ENCODE measurements around the gene MIPOL1. TPM values are rescaled to one million over a fixed set of nuclear protein-coding genes. Genes with fewer than 3 reads are reported as not detected.

MIPOL1 gene
- total RNA-seq, 1 experiment from 2014 or later, result 15.4 TPM

GRCh38 chr14:37272569-37272968, 74.8 kb downstream of the MIPOL1 start:
- Histone ChIP-seq H3K9me2 (ENCODE audit: insufficient read depth) (no peaks in the 10 kb centered on the region), H3K9me3 (ENCODE audit: control insufficient read depth in 1 of 2, insufficient read depth in 1 of 2, low read depth in 1 of 2, low read length in 2 of 2) (no peaks in the 10 kb centered on the region), H3K9ac (ENCODE audit: low read length) (no peak overlapping the region), H3K4me1 (ENCODE audit: control insufficient read depth in 1 of 2, insufficient read depth in 2 of 2, low read length in 2 of 2) (no peaks in the 10 kb centered on the region), H3K27me3 (ENCODE audit: insufficient read depth, low read length) (no peaks in the 10 kb centered on the region), H3K4me2 (ENCODE audit: low read length) (no peak overlapping the region), H3K79me2 (ENCODE audit: insufficient read depth, low read length) (no peaks in the 10 kb centered on the region), H3K27ac (ENCODE audit: low read depth, low read length) (no peak overlapping the region), H4K20me1 (ENCODE audit: insufficient read depth) (no peaks in the 10 kb centered on the region), H2AFZ (ENCODE audit: low read depth, low read length, poor library complexity, severe bottlenecking) (no peak overlapping the region), H3K4me3 (replicated peaks in 1 of 2; ENCODE audit: low read depth in 1 of 2, low read length in 2 of 2) (no peak overlapping the region), H3K36me3 (ENCODE audit: control insufficient read depth in 1 of 2, insufficient read depth in 2 of 2, low read length in 2 of 2) (peaks cover 0 to 3% of the 10 kb centered on the region in 2 experiments; a peak in 1 of 4 replicates)
- ATAC-seq (no peak), DNase-seq (ENCODE audit: low read depth, low spot score) (no peak)
- no TSS peak for BruUV-seq (replicated peaks)
- ChIA-PET CTCF (no interaction called here), POLR2A (no interaction called here), RAD21 (ENCODE audit: low non-redundant PET in 1 of 2, low total read pairs in 2 of 2, uncharacterized antibody in 2 of 2, unreplicated experiment in 2 of 2) (no interaction called here)
- intact Hi-C loops (cut with micrococcal nuclease), result no loop called here
- TF ChIP-seq TCF7L2 (IDR thresholded peaks at IDR 0.05; ENCODE audit: borderline replicate concordance, extremely low read depth, insufficient read depth, insufficient read length) (no peak), POLR2A (IDR thresholded peaks at IDR 0.05; ENCODE audit: borderline replicate concordance, extremely low read depth, insufficient read depth, insufficient read length) (no peak), EZH2phosphoT487 (IDR thresholded peaks at IDR 0.05; ENCODE audit: borderline replicate concordance) (no peak), SRF (IDR thresholded peaks at IDR 0.05; ENCODE audit: low read depth) (no peak), EZH2 (IDR thresholded peaks at IDR 0.05) (no peak), SP1 (IDR thresholded peaks at IDR 0.05; ENCODE audit: low read depth) (no peak), POLR2AphosphoS5 (IDR thresholded peaks at IDR 0.05; ENCODE audit: low read depth, low read length) (no peak)
- TF ChIP-seq, protein P1, sequence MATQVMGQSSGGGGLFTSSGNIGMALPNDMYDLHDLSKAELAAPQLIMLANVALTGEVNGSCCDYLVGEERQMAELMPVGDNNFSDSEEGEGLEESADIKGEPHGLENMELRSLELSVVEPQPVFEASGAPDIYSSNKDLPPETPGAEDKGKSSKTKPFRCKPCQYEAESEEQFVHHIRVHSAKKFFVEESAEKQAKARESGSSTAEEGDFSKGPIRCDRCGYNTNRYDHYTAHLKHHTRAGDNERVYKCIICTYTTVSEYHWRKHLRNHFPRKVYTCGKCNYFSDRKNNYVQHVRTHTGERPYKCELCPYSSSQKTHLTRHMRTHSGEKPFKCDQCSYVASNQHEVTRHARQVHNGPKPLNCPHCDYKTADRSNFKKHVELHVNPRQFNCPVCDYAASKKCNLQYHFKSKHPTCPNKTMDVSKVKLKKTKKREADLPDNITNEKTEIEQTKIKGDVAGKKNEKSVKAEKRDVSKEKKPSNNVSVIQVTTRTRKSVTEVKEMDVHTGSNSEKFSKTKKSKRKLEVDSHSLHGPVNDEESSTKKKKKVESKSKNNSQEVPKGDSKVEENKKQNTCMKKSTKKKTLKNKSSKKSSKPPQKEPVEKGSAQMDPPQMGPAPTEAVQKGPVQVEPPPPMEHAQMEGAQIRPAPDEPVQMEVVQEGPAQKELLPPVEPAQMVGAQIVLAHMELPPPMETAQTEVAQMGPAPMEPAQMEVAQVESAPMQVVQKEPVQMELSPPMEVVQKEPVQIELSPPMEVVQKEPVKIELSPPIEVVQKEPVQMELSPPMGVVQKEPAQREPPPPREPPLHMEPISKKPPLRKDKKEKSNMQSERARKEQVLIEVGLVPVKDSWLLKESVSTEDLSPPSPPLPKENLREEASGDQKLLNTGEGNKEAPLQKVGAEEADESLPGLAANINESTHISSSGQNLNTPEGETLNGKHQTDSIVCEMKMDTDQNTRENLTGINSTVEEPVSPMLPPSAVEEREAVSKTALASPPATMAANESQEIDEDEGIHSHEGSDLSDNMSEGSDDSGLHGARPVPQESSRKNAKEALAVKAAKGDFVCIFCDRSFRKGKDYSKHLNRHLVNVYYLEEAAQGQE (IDR thresholded peaks at IDR 0.05; ENCODE audit: low read depth), result no peak

Data from HCT116 (cell line).